NB4 (cell line): ENCODE data around the gene RFX3.

Experiments
- DNase-seq: peaks from one replicate; pipeline ENCODE4 v3.0.0; 2010; ENCODE audit warnings: low read depth
- H3K4me3 ChIP-seq: one replicate; pipeline ENCODE4 v1.5.1; 2011; ENCODE audit warnings: mild to moderate bottlenecking, low read depth, low read length, moderate library complexity
- MYC ChIP-seq: IDR thresholded peaks from 2 replicates; pipeline ENCODE4 v1.6.1; 2011; ENCODE audit warnings: low read depth, low read length
- POLR2A ChIP-seq: IDR thresholded peaks from 2 replicates; pipeline ENCODE4 v1.6.1; 2011; ENCODE audit warnings: mild to moderate bottlenecking; ENCODE audit not compliant: insufficient read length; ENCODE audit errors: extremely low read depth
- TF ChIP-seq, protein P1 (sequence below): IDR thresholded peaks from one replicate; pipeline ENCODE4 v1.5.1; 2012; ENCODE audit warnings: low read depth, low read length
- TF ChIP-seq, protein P2 (sequence below): IDR thresholded peaks from 2 replicates; pipeline ENCODE4 v1.6.1; 2011; ENCODE audit warnings: low read depth, low read length

The RFX3 gene

DNA sequence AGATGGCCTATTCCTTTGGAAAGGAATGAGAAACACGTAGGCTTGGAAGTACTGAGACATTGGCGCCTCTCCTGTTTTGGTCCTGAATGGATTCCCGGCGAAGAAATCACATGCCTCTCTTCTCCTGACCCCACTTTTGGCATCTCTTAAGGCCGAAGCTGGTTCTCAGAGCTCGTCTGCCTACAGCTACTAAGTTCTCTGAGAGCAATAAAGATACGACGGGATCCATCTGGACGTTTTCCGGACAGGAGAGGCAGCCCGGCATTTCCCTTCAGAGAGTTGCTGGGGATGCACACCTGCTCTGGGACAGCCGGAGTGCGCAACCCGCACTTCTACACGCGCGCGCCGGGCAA, 345.1 kb downstream of the RFX3 start:
- no peak for TF ChIP-seq MYC
- TF ChIP-seq, protein P1, sequence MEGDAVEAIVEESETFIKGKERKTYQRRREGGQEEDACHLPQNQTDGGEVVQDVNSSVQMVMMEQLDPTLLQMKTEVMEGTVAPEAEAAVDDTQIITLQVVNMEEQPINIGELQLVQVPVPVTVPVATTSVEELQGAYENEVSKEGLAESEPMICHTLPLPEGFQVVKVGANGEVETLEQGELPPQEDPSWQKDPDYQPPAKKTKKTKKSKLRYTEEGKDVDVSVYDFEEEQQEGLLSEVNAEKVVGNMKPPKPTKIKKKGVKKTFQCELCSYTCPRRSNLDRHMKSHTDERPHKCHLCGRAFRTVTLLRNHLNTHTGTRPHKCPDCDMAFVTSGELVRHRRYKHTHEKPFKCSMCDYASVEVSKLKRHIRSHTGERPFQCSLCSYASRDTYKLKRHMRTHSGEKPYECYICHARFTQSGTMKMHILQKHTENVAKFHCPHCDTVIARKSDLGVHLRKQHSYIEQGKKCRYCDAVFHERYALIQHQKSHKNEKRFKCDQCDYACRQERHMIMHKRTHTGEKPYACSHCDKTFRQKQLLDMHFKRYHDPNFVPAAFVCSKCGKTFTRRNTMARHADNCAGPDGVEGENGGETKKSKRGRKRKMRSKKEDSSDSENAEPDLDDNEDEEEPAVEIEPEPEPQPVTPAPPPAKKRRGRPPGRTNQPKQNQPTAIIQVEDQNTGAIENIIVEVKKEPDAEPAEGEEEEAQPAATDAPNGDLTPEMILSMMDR = no peak
- TF ChIP-seq, protein P2, sequence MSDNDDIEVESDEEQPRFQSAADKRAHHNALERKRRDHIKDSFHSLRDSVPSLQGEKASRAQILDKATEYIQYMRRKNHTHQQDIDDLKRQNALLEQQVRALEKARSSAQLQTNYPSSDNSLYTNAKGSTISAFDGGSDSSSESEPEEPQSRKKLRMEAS = no peak
- TF ChIP-seq POLR2A = no peak
- DNase-seq = no peak
- H3K4me3 ChIP-seq = no peak overlapping the region

DNA sequence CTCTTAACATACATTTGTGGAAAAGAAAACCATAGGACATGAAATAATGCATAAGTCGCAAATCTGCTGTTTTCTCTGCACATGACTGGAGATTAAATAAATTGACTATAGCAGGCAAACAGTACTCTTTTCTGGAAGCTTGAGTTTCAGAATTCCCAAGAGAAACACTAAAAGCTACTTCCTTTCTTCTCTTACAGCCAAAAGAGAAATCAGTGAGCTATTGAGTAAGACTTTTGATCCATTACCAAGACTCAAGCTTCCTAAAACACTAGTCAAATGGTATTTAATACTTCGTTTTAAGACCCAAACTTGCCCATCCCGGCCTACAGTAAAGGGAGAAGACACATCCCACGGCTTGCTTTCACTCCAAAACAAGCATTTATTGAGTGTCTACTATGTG, 346.1 kb downstream of the RFX3 start:
- TF ChIP-seq, protein P1 = no peak
- no peak for TF ChIP-seq POLR2A
- no peak for TF ChIP-seq MYC
- TF ChIP-seq, protein P2 = no peak
- DNase-seq = no peak
- H3K4me3 ChIP-seq = no peak overlapping the region

DNA sequence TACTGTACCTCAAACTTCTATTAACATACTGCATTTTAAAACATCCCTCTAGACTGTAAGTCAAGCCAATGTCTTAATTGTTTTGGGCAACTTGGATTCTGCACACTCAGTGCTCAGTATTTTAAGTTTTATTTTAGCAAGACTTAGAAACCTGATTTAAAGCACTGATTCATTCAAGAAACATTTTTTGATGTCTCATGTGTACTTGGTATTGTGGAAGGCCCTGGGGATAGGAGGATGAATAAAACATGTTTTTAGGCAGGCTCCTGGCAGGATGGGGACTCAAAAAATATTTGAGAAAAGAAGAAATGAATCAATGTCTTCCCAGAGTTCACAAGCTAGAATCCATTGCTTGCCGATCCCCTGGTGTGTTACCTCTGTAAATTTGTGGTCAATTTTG, 347.9 kb downstream of the RFX3 start:
- H3K4me3 ChIP-seq = no peak overlapping the region
- DNase-seq = no peak

DNA sequence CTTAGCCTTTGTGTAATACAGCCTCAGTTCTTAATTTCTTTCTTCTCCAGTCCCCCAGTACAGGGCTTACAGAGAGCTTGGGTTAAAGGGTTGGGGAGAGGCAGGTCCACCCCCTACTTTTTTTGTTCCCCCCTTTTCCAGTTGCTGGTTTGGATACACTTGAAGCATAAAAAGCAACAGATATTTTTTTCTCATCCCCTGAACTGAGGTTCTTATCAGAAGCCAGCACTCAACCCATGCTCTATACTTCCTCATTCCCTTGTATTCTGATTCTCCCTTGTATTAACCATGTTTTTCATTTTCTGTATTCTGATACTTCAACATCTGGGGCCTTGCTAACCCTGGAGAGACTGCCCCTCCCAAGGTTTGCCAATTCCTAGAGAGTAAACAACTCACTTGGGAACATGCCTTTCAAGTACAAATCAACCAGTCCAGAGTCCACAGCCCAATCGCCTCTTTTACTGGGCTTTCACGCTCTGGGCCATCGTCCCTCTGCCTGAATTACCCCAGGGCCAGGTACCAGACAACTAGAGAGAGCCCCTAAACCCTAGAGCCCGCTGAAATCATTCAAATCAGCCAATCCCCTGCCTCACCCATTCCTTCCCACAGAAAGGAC, 348.5 kb downstream of the RFX3 start:
- no peak for DNase-seq
- H3K4me3 ChIP-seq = no peak overlapping the region
- TF ChIP-seq MYC = no peak
- no peak for TF ChIP-seq POLR2A
- TF ChIP-seq, protein P1 = no peak
- TF ChIP-seq, protein P2 = no peak

More for the DNA sequence above, 347.9 kb downstream of the RFX3 start:
- no peak for TF ChIP-seq POLR2A
- TF ChIP-seq, protein P1 = no peak
- TF ChIP-seq, protein P2 = no peak
- TF ChIP-seq MYC = no peak

DNA sequence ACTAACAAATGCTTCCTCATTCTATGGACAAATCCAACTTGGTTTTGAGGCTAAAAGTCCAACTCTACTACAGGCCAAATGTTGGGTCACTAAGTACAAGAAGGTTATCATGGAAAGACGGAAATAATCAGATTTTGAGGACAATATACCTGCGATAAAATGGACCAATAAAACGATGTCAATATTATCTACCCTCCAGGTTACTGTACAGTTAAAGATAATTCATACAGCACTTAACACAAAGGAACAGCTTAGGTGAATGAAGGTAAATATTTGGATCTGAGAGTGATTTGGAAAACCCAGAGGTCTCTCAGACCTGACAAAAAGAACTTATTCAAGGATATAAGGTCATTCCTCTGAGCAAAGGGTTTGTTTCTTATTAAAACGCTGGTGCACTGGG, 352.4 kb downstream of the RFX3 start:
- no peak overlapping the region for H3K4me3 ChIP-seq
- DNase-seq = no peak
- TF ChIP-seq, protein P1 = no peak
- TF ChIP-seq, protein P2 = no peak
- TF ChIP-seq POLR2A (no peak), MYC (no peak)
